GM18951 (cell line): Measurements from ENCODE around the gene ZNF574.

Source experiments
- POLR2A ChIP-seq: IDR thresholded peaks from 4 replicates; pipeline ENCODE4 v1.6.1; 2011; ENCODE audit warnings: mild to moderate bottlenecking; ENCODE audit not compliant: insufficient read length, insufficient read depth; ENCODE audit errors: extremely low read depth
- in situ Hi-C: fragments of 300-500 bp; cut with MboI; formaldehyde crosslinking; loops from one replicate; pipeline ENCODE4 v1.12.0; 2022; ENCODE audit warnings: low sequenced_read_pairs, mixed read lengths, inconsistent platforms; ENCODE audit not compliant: unreplicated experiment

Gene ZNF574

GRCh38 chr19:42042455-42043170 lies 33.4 kb upstream of the ZNF574 start:
- TF ChIP-seq POLR2A, result no peak
- in situ Hi-C loops, result no loop called here

- in situ Hi-C loops, result no loop called here
- TF ChIP-seq POLR2A, result no peak
These were observed 30.4 kb upstream of the ZNF574 start for GRCh38 chr19:42045575-42045974.

- in situ Hi-C loops, result no loop called here
- TF ChIP-seq POLR2A, result no peak
These were observed 27.0 kb upstream of the ZNF574 start for GRCh38 chr19:42048992-42049391.

GRCh38 chr19:42051166-42052115 lies 24.5 kb upstream of the ZNF574 start:
- TF ChIP-seq POLR2A, result no peak
- in situ Hi-C loops, result no loop called here

- no peak for TF ChIP-seq POLR2A
- in situ Hi-C loops, result no loop called here
These were observed 23.6 kb upstream of the ZNF574 start for GRCh38 chr19:42052241-42052863.

- in situ Hi-C loops, result no loop called here
- no peak for TF ChIP-seq POLR2A
These were observed 22.7 kb upstream of the ZNF574 start for GRCh38 chr19:42053037-42053935.

GRCh38 chr19:42054205-42054604 lies 21.8 kb upstream of the ZNF574 start:
- no peak for TF ChIP-seq POLR2A
- in situ Hi-C loops, result no loop called here

GRCh38 chr19:42057846-42058245 lies 18.1 kb upstream of the ZNF574 start:
- no peak for TF ChIP-seq POLR2A
- in situ Hi-C loops, result no loop called here

- in situ Hi-C loops, result no loop called here
- TF ChIP-seq POLR2A, result no peak
These were observed 16.8 kb upstream of the ZNF574 start for GRCh38 chr19:42059196-42059595.

GRCh38 chr19:42060117-42060516 lies 15.8 kb upstream of the ZNF574 start:
- in situ Hi-C loops, result no loop called here
- TF ChIP-seq POLR2A, result no peak

GRCh38 chr19:42062381-42062780 lies 13.6 kb upstream of the ZNF574 start:
- no peak for TF ChIP-seq POLR2A
- in situ Hi-C loops, result no loop called here

- no peak for TF ChIP-seq POLR2A
- in situ Hi-C loops, result no loop called here
These were observed 11.5 kb upstream of the ZNF574 start for GRCh38 chr19:42064432-42064831.
